GM19239 (cell line): ENCODE results near the gene NAA80.
A peak's percentile ranks its signal among the peaks of the same experiment; 100 is the strongest.

Source experiments
- DNase-seq: peaks from one replicate; pipeline ENCODE4 v3.0.0; 2011; ENCODE audit warnings: low spot score; ENCODE audit not compliant: insufficient read length
- FAIRE-seq: peaks from 2 replicates; lab custom pipeline; 2011; peaks lifted over from hg19 to GRCh38; lab: Jason Lieb, UNC

NAA80 gene

GRCh38 chr3:50330330-50330729, 31.1 kb upstream of the NAA80 start:
- FAIRE-seq (no peak), DNase-seq (no peak)

GRCh38 chr3:50327943-50328691, 28.9 kb upstream of the NAA80 start, which contains the start of gene TUSC2:
TUSC2 (minus strand) TSS chr3:50328223; CDS start chr3:50328099, 124 bp downstream.
- DNase-seq, result peak; percentile 94
- peak; percentile 99 for FAIRE-seq

GRCh38 chr3:50327129-50327528, 27.9 kb upstream of the NAA80 start:
- FAIRE-seq (peak; percentile 18), DNase-seq (no peak)

- DNase-seq, result no peak
Observed at GRCh38 chr3:50326182-50326541, 27.0 kb upstream of the NAA80 start.

GRCh38 chr3:50325497-50326181, 26.4 kb upstream of the NAA80 start:
- FAIRE-seq (no peak), DNase-seq (no peak)

More at GRCh38 chr3:50326182-50326541, 27.0 kb upstream of the NAA80 start:
- FAIRE-seq, result no peak

- FAIRE-seq (no peak), DNase-seq (no peak)
Observed at GRCh38 chr3:50325113-50325480, 25.9 kb upstream of the NAA80 start.

- FAIRE-seq (peak; percentile 81), DNase-seq (no peak)
Observed at GRCh38 chr3:50324351-50325112, 25.3 kb upstream of the NAA80 start.

- no peak for DNase-seq
Observed at GRCh38 chr3:50323614-50324199, 24.5 kb upstream of the NAA80 start.

GRCh38 chr3:50323092-50323600, 23.9 kb upstream of the NAA80 start:
- FAIRE-seq, result no peak
- no peak for DNase-seq

More at GRCh38 chr3:50323614-50324199, 24.5 kb upstream of the NAA80 start:
- FAIRE-seq, result no peak

GRCh38 chr3:50322386-50323091, 23.3 kb upstream of the NAA80 start, which contains the start of gene HYAL2:
HYAL2 (minus strand) TSS chr3:50322745; CDS start chr3:50320489, 2,256 bp downstream.
- FAIRE-seq (no peak), DNase-seq (no peak)

- no peak for FAIRE-seq
- DNase-seq, result no peak
Observed at GRCh38 chr3:50322115-50322385, 22.8 kb upstream of the NAA80 start.

GRCh38 chr3:50321336-50322114, 22.3 kb upstream of the NAA80 start:
- DNase-seq (peak; percentile 90), FAIRE-seq (peak; percentile 93)

- DNase-seq, result no peak
- no peak for FAIRE-seq
Observed at GRCh38 chr3:50320853-50321335, 21.7 kb upstream of the NAA80 start.

GRCh38 chr3:50319894-50320625, 20.9 kb upstream of the NAA80 start:
- no peak for DNase-seq
- no peak for FAIRE-seq

- no peak for FAIRE-seq
- DNase-seq, result no peak
Observed at GRCh38 chr3:50319181-50319893, 20.1 kb upstream of the NAA80 start.

- no peak for FAIRE-seq
- no peak for DNase-seq
Observed at GRCh38 chr3:50318615-50319014, 19.4 kb upstream of the NAA80 start.

- no peak for FAIRE-seq
- no peak for DNase-seq
Observed at GRCh38 chr3:50318163-50318562, 19.0 kb upstream of the NAA80 start.

- DNase-seq, result no peak
- no peak for FAIRE-seq
Observed at GRCh38 chr3:50317300-50317699, 18.1 kb upstream of the NAA80 start.
